Measurements from ENCODE around the gene SCGB2A2. TPM values are rescaled to one million over a fixed set of nuclear protein-coding genes. Genes with fewer than 3 reads are reported as not detected.

The SCGB2A2 gene
- total RNA-seq = not detected

- TF ChIP-seq CTCF (IDR thresholded peaks at IDR 0.05; ENCODE audit: low read depth) = no peak
These were observed at the start of gene SCGB2A2 for GRCh38 chr11:62269654-62270278. SCGB2A2 (plus strand) TSS chr11:62270158; CDS start chr11:62270217, 59 bp downstream.

DNA sequence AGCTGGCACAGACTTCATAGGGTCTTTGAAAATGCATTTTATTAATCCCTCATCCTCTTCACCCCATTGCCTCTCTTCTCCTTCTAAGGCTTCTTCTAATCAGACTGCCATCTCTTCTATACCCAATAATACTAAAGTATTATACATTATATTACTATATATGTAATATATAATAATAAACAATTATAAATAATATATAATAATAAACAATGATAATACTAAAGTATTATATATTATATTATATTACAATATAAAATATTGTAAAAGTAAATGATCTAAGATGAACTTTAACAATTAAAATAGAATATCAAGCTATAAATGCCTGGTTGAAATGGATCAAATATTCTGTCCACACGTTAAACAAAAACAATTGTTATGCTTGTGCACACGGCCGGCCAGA is 48.5 kb upstream of the SCGB2A2 start:
- no peak for TF ChIP-seq CTCF (IDR thresholded peaks at IDR 0.05; ENCODE audit: low read depth)

DNA sequence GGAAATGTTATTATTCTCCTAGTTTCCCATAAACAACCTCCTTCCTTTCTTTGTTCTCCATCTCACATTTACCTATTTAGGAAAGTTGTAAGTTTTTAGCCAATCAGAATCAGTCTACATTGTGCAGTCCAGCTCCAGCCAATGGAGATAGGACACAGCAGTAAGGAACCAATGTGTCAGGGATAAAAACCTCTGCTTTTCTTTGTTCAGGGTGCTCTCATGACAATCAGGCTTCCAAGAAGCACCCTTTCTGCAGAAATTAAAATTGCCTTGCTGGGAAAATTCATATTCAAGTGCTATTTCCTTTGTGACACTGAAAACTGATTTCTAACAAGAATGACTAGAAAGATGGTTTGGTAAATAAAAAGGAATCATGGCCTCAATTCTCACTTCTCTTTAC is 46.9 kb upstream of the SCGB2A2 start:
- no peak for TF ChIP-seq CTCF (IDR thresholded peaks at IDR 0.05; ENCODE audit: low read depth)

GRCh38 chr11:62233730-62234129 is 36.2 kb upstream of the SCGB2A2 start:
- no peak for TF ChIP-seq CTCF (IDR thresholded peaks at IDR 0.05; ENCODE audit: low read depth)

- no peak for TF ChIP-seq CTCF (IDR thresholded peaks at IDR 0.05; ENCODE audit: low read depth)
These were observed 33.8 kb upstream of the SCGB2A2 start for GRCh38 chr11:62236187-62236586.

GRCh38 chr11:62237499-62237898 is 32.5 kb upstream of the SCGB2A2 start:
- no peak for TF ChIP-seq CTCF (IDR thresholded peaks at IDR 0.05; ENCODE audit: low read depth)

DNA sequence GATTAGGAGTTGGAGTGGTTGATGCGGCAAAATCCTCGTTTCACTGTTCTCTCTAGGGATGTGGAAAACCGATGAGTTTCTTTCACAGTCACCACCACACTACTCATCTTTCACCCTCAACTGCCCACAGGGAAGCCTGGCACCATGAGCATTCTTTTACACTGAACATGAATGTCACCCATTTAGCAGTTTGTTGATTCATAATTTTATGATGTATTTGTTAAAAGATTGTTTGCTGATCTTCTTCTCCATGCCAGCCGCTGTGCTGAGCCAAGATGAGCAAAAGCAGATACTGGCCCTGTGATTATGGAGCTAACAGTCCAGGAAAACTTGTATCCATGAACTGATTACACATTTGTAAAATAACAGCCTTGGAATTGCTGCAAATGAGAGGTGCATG is 31.8 kb upstream of the SCGB2A2 start:
- no peak for TF ChIP-seq CTCF (IDR thresholded peaks at IDR 0.05; ENCODE audit: low read depth)
